Neural cell (in vitro differentiated cells): ENCODE results near the gene UMAD1. TPM values are rescaled to one million over a fixed set of nuclear protein-coding genes. Genes with fewer than 3 reads are reported as not detected.

Experiments
- H2AFZ ChIP-seq: fragments of 200-600, 300-800 bp; sonication (generic), shearing (Covaris generic); 2 replicates; pipeline ENCODE4 v1.6.0; 2014; ENCODE audit warnings: low read depth, mild to moderate bottlenecking, antibody characterized with exemption, low read length, moderate library complexity
- H3F3A ChIP-seq: fragments of 200-600 bp; shearing (Covaris generic); 2 replicates; pipeline ENCODE4 v1.6.1; 2016; ENCODE audit warnings: mild to moderate bottlenecking, moderate library complexity, mixed read lengths, antibody characterized with exemption, low read length; ENCODE audit not compliant: insufficient read depth, poor library complexity, severe bottlenecking
- H3K27ac ChIP-seq: fragments of 200-600, 300-800 bp; sonication (generic), shearing (Covaris generic); 2 replicates; pipeline ENCODE4 v1.5.1; 2014; ENCODE audit warnings: mild to moderate bottlenecking, low read length, moderate library complexity
- H3K27me3 ChIP-seq: fragments of 300-800, 200-600 bp; sonication (generic), shearing (Covaris generic); 2 replicates; pipeline ENCODE4 v1.6.0; 2014; ENCODE audit warnings: mild to moderate bottlenecking, low read depth, low read length, moderate library complexity; ENCODE audit not compliant: insufficient read depth
- H3K36me3 ChIP-seq: fragments of 300-800, 200-600 bp; sonication (generic), shearing (Covaris generic); 2 replicates; pipeline ENCODE4 v1.5.1; 2014; ENCODE audit warnings: mild to moderate bottlenecking, antibody characterized with exemption, low read length, moderate library complexity; ENCODE audit not compliant: insufficient read depth
- H3K4me2 ChIP-seq: fragments of 300-800, 200-600 bp; sonication (generic), shearing (Covaris generic); 2 replicates; pipeline ENCODE4 v1.6.0; 2014; ENCODE audit warnings: mild to moderate bottlenecking, low read length
- H3K4me3 ChIP-seq: fragments of 300-800, 200-600 bp; sonication (generic), shearing (Covaris generic); 2 replicates; pipeline ENCODE4 v1.5.1; 2014; ENCODE audit warnings: mild to moderate bottlenecking, low read length, moderate library complexity
- H3K79me2 ChIP-seq: fragments of 200-600 bp; shearing (Covaris generic); replicated peaks from 2 replicates; pipeline ENCODE4 v1.6.0; 2014; ENCODE audit warnings: mild to moderate bottlenecking, low read length, moderate library complexity; ENCODE audit not compliant: insufficient read depth
- H3K9ac ChIP-seq: fragments of 300-800, 200-600 bp; sonication (generic), shearing (Covaris generic); 2 replicates; pipeline ENCODE4 v1.6.1; 2016; ENCODE audit warnings: mild to moderate bottlenecking, low read length, mixed read lengths
- H3K9me2 ChIP-seq: fragments of 200-600 bp; shearing (Covaris generic); 2 replicates; pipeline ENCODE4 v1.6.1; 2016; ENCODE audit warnings: mild to moderate bottlenecking, low read length, mixed read lengths; ENCODE audit not compliant: insufficient read depth
- H3K9me3 ChIP-seq: fragments of 200-600, 300-800 bp; sonication (generic), shearing (Covaris generic); 2 replicates; pipeline ENCODE4 v1.6.1; 2016; ENCODE audit warnings: mild to moderate bottlenecking, mixed run types, low read length, moderate library complexity, mixed read lengths
- H4K20me1 ChIP-seq: fragments of 200-600 bp; shearing (Covaris generic); 2 replicates; pipeline ENCODE4 v1.6.1; 2016; ENCODE audit warnings: mild to moderate bottlenecking, mixed run types; ENCODE audit not compliant: insufficient read depth
- CTCF ChIP-seq: fragments of 450-650 bp; IDR thresholded peaks from 2 replicates; pipeline ENCODE4 v1.5.1; 2014; ENCODE audit warnings: antibody characterized with exemption, mild to moderate bottlenecking, moderate library complexity; ENCODE audit not compliant: poor library complexity, severe bottlenecking
- EP300 ChIP-seq: fragments of 450-650 bp; conservative IDR thresholded peaks from 2 replicates; pipeline ENCODE4 v1.6.1; 2014; ENCODE audit warnings: antibody characterized with exemption, mild to moderate bottlenecking, moderate library complexity; ENCODE audit not compliant: poor library complexity, severe bottlenecking
- EZH2 ChIP-seq: fragments of 200-600, 300-800 bp; shearing (Covaris generic), sonication (generic); IDR thresholded peaks from 2 replicates; pipeline ENCODE4 v1.6.1; 2014; ENCODE audit warnings: antibody characterized with exemption, low read length, borderline replicate concordance, mild to moderate bottlenecking; ENCODE audit not compliant: insufficient read depth, poor library complexity, severe bottlenecking
- MXI1 ChIP-seq: fragments of 450-650 bp; conservative IDR thresholded peaks from 2 replicates; pipeline ENCODE4 v1.6.1; 2014; ENCODE audit warnings: antibody characterized with exemption, mild to moderate bottlenecking; ENCODE audit not compliant: poor library complexity, severe bottlenecking
- POLR2AphosphoS5 ChIP-seq: IDR thresholded peaks from 2 replicates; pipeline ENCODE4 v1.6.1; 2012
- RAD21 ChIP-seq: fragments of 450-650 bp; conservative IDR thresholded peaks from 2 replicates; pipeline ENCODE4 v1.6.1; 2014; ENCODE audit warnings: antibody characterized with exemption, mild to moderate bottlenecking, moderate library complexity
- REST ChIP-seq: IDR thresholded peaks from 2 replicates; pipeline ENCODE4 v1.6.1; 2012; ENCODE audit warnings: borderline replicate concordance
- SMC3 ChIP-seq: fragments of 450-650 bp; conservative IDR thresholded peaks from 2 replicates; pipeline ENCODE4 v1.6.1; 2014; ENCODE audit warnings: antibody characterized with exemption, mild to moderate bottlenecking, moderate library complexity; ENCODE audit not compliant: poor library complexity
- TAF1 ChIP-seq: IDR thresholded peaks from 2 replicates; pipeline ENCODE4 v1.6.1; 2012; ENCODE audit warnings: low read depth
- polyA minus RNA-seq: library from RNA; depleted of rRNA, polyadenylated mRNA; stranded (reverse); fragments of >200 nt; gene quantifications from 2 replicates; pipeline ENCODE4 v1.2.3, GENCODE V29; 2014
- polyA plus RNA-seq: library from polyadenylated mRNA; depleted of rRNA; stranded (reverse); fragments of >200 nt; gene quantifications from 2 replicates; pipeline ENCODE4 v1.2.3, GENCODE V29; 2014

The UMAD1 gene
- 13.6 and 14.7 TPM in 2 replicates for polyA plus RNA-seq
- polyA minus RNA-seq = 12.2 and 13.7 TPM in 2 replicates

GRCh38 chr7:7640221-7641128 is at the start of gene UMAD1:
UMAD1 (plus strand) TSS chr7:7640752; CDS start chr7:7673372, 32,620 bp downstream.
- peak within 1 kb of the TSS; percentile 70 for H3K9ac ChIP-seq
- H4K20me1 ChIP-seq = no peaks in the 10 kb centered on the region
- no peaks in the 10 kb centered on the region for H3K9me3 ChIP-seq
- no peaks in the 10 kb centered on the region for H3K36me3 ChIP-seq
- peak within 1 kb of the TSS; percentile 87 for H3K4me2 ChIP-seq
- peaks cover 4% of the 10 kb centered on the region for H3K79me2 ChIP-seq
- H3F3A ChIP-seq = no peaks in the 10 kb centered on the region
- no peaks in the 10 kb centered on the region for H3K27me3 ChIP-seq
- TF ChIP-seq EP300 = no peak
- TF ChIP-seq MXI1 = peak; percentile 81
- TF ChIP-seq EZH2 = no peak
- peak; percentile 67 for TF ChIP-seq TAF1
- TF ChIP-seq REST = peak; percentile 8
- peak; percentile 62 for TF ChIP-seq POLR2AphosphoS5
- peak; percentile 49 for TF ChIP-seq SMC3
- peak; percentile 12 for TF ChIP-seq CTCF
- peak; percentile 47 for TF ChIP-seq RAD21
- H3K9me2 ChIP-seq = no peaks in the 10 kb centered on the region
- H2AFZ ChIP-seq = peak within 1 kb of the TSS; percentile 90
- H3K4me3 ChIP-seq = peak within 1 kb of the TSS; percentile 80
- H3K27ac ChIP-seq = peak within 1 kb of the TSS; percentile 77

- H3K9me3 ChIP-seq = no peaks in the 10 kb centered on the region
- no peaks in the 10 kb centered on the region for H3K79me2 ChIP-seq
- H3F3A ChIP-seq = no peaks in the 10 kb centered on the region
- H2AFZ ChIP-seq = no peak overlapping the region
- H3K4me2 ChIP-seq = no peak overlapping the region
- H3K9me2 ChIP-seq = no peaks in the 10 kb centered on the region
- TF ChIP-seq TAF1 (no peak), EP300 (no peak), MXI1 (no peak), EZH2 (no peak), RAD21 (peak; percentile 83), CTCF (peak; percentile 72), REST (no peak), POLR2AphosphoS5 (no peak), SMC3 (peak; percentile 86)
- H4K20me1 ChIP-seq = no peaks in the 10 kb centered on the region
- peaks cover 6% of the 10 kb centered on the region for H3K36me3 ChIP-seq
- H3K9ac ChIP-seq = no peak overlapping the region
- no peak overlapping the region for H3K27ac ChIP-seq
- H3K27me3 ChIP-seq = no peaks in the 10 kb centered on the region
- H3K4me3 ChIP-seq = no peak overlapping the region
These were observed 45.1 kb upstream of the UMAD1 start for GRCh38 chr7:7595451-7595850.
